Sigmoid colon (tissue), 4 donors: ENCODE measurements around the gene DNER.

ENCODE experiments used
- CTCF ChIP-seq, 4 experiments: fragments of 450-650 bp in 3 of 4; fragments of 200-600 bp in 1 of 4; IDR thresholded peaks; one replicate each; pipeline ENCODE4 v1.5.1; 2016 to 2019; ENCODE audit warnings: antibody characterized with exemption in 4 of 4, mild to moderate bottlenecking in 3 of 4, moderate library complexity in 2 of 4
- POLR2A ChIP-seq, 2 donors: fragments of 450-650 bp; IDR thresholded peaks; one replicate each; pipeline ENCODE4 v1.6.1; 2016; ENCODE audit warnings: antibody characterized with exemption in 2 of 2, mild to moderate bottlenecking in 2 of 2, moderate library complexity in 2 of 2
- POLR2AphosphoS5 ChIP-seq, 4 donors: sonication (generic); formaldehyde crosslinking; IDR thresholded peaks; one replicate each; pipeline ENCODE4 v1.6.1; 2017; ENCODE audit warnings: antibody characterized with exemption in 4 of 4

- TF ChIP-seq POLR2A (IDR thresholded peaks at IDR 0.05) (no peak), CTCF (IDR thresholded peaks at IDR 0.05) (no peak), POLR2AphosphoS5 (IDR thresholded peaks at IDR 0.05) (no peak)
Observed at GRCh38 chr2:229409751-229410181, 304.6 kb downstream of the DNER start.
